Measurements from ENCODE around the gene TGDS.
A peak's percentile ranks its signal among the peaks of the same experiment; 100 is the strongest.

TGDS gene

GRCh38 chr13:94567581-94567980, 28.4 kb downstream of the TGDS start:
- Histone ChIP-seq H3K27me3 (ENCODE audit: insufficient read depth, low read length) (no peaks in the 10 kb centered on the region), H3K36me3 (ENCODE audit: insufficient read depth, low read depth, low read length) (peaks cover 27% of the 10 kb centered on the region), H3K4me1 (ENCODE audit: insufficient read depth, low read length) (no peaks in the 10 kb centered on the region), H3K9ac (ENCODE audit: low read depth, low read length) (no peak overlapping the region), H3K9me3 (ENCODE audit: insufficient read depth, low read depth, low read length) (no peaks in the 10 kb centered on the region), H3K27ac (ENCODE audit: low read length) (no peak overlapping the region), H3K4me3 (ENCODE audit: low read length) (no peak overlapping the region)

GRCh38 chr13:94561126-94561525, 34.8 kb downstream of the TGDS start:
- no peaks in the 10 kb centered on the region for H3K36me3 ChIP-seq (ENCODE audit: insufficient read depth, low read depth, low read length)
- H3K9me3 ChIP-seq (ENCODE audit: insufficient read depth, low read depth, low read length), result no peaks in the 10 kb centered on the region
- no peak overlapping the region for H3K27ac ChIP-seq (ENCODE audit: low read length)
- no peak overlapping the region for H3K9ac ChIP-seq (ENCODE audit: low read depth, low read length)
- H3K4me3 ChIP-seq (ENCODE audit: low read length), result no peak overlapping the region
- no peaks in the 10 kb centered on the region for H3K4me1 ChIP-seq (ENCODE audit: insufficient read depth, low read length)
- no peaks in the 10 kb centered on the region for H3K27me3 ChIP-seq (ENCODE audit: insufficient read depth, low read length)

GRCh38 chr13:94560116-94560515, 35.8 kb downstream of the TGDS start:
- no peaks in the 10 kb centered on the region for H3K36me3 ChIP-seq (ENCODE audit: insufficient read depth, low read depth, low read length)
- H3K27ac ChIP-seq (ENCODE audit: low read length), result no peak overlapping the region
- no peaks in the 10 kb centered on the region for H3K27me3 ChIP-seq (ENCODE audit: insufficient read depth, low read length)
- no peak overlapping the region for H3K4me3 ChIP-seq (ENCODE audit: low read length)
- no peaks in the 10 kb centered on the region for H3K4me1 ChIP-seq (ENCODE audit: insufficient read depth, low read length)
- no peaks in the 10 kb centered on the region for H3K9me3 ChIP-seq (ENCODE audit: insufficient read depth, low read depth, low read length)
- no peak overlapping the region for H3K9ac ChIP-seq (ENCODE audit: low read depth, low read length)

GRCh38 chr13:94559222-94559795, 36.6 kb downstream of the TGDS start:
- Histone ChIP-seq H3K27me3 (ENCODE audit: insufficient read depth, low read length) (no peaks in the 10 kb centered on the region), H3K9me3 (ENCODE audit: insufficient read depth, low read depth, low read length) (no peaks in the 10 kb centered on the region), H3K4me3 (ENCODE audit: low read length) (no peak overlapping the region), H3K27ac (ENCODE audit: low read length) (no peak overlapping the region), H3K36me3 (ENCODE audit: insufficient read depth, low read depth, low read length) (no peaks in the 10 kb centered on the region), H3K9ac (ENCODE audit: low read depth, low read length) (no peak overlapping the region), H3K4me1 (ENCODE audit: insufficient read depth, low read length) (no peaks in the 10 kb centered on the region)

GRCh38 chr13:94558716-94559115, 37.2 kb downstream of the TGDS start:
- Histone ChIP-seq H3K36me3 (ENCODE audit: insufficient read depth, low read depth, low read length) (no peaks in the 10 kb centered on the region), H3K4me1 (ENCODE audit: insufficient read depth, low read length) (no peaks in the 10 kb centered on the region), H3K9me3 (ENCODE audit: insufficient read depth, low read depth, low read length) (no peaks in the 10 kb centered on the region), H3K4me3 (ENCODE audit: low read length) (no peak overlapping the region), H3K27me3 (ENCODE audit: insufficient read depth, low read length) (no peaks in the 10 kb centered on the region), H3K9ac (ENCODE audit: low read depth, low read length) (no peak overlapping the region), H3K27ac (ENCODE audit: low read length) (no peak overlapping the region)

- H3K36me3 ChIP-seq (ENCODE audit: insufficient read depth, low read depth, low read length), result no peaks in the 10 kb centered on the region
- no peak overlapping the region for H3K27ac ChIP-seq (ENCODE audit: low read length)
- no peaks in the 10 kb centered on the region for H3K27me3 ChIP-seq (ENCODE audit: insufficient read depth, low read length)
- no peak overlapping the region for H3K9ac ChIP-seq (ENCODE audit: low read depth, low read length)
- no peaks in the 10 kb centered on the region for H3K9me3 ChIP-seq (ENCODE audit: insufficient read depth, low read depth, low read length)
- no peak overlapping the region for H3K4me3 ChIP-seq (ENCODE audit: low read length)
- no peaks in the 10 kb centered on the region for H3K4me1 ChIP-seq (ENCODE audit: insufficient read depth, low read length)
Observed at GRCh38 chr13:94557684-94558235, 38.2 kb downstream of the TGDS start.

GRCh38 chr13:94556621-94557020, 39.3 kb downstream of the TGDS start:
- Histone ChIP-seq H3K4me3 (ENCODE audit: low read length) (no peak overlapping the region), H3K27ac (ENCODE audit: low read length) (no peak overlapping the region), H3K36me3 (ENCODE audit: insufficient read depth, low read depth, low read length) (no peaks in the 10 kb centered on the region), H3K9ac (ENCODE audit: low read depth, low read length) (no peak overlapping the region), H3K9me3 (ENCODE audit: insufficient read depth, low read depth, low read length) (no peaks in the 10 kb centered on the region), H3K4me1 (ENCODE audit: insufficient read depth, low read length) (no peaks in the 10 kb centered on the region), H3K27me3 (ENCODE audit: insufficient read depth, low read length) (no peaks in the 10 kb centered on the region)

GRCh38 chr13:94556041-94556440, 39.9 kb downstream of the TGDS start:
- Histone ChIP-seq H3K27me3 (ENCODE audit: insufficient read depth, low read length) (no peaks in the 10 kb centered on the region), H3K4me3 (ENCODE audit: low read length) (no peak overlapping the region), H3K36me3 (ENCODE audit: insufficient read depth, low read depth, low read length) (no peaks in the 10 kb centered on the region), H3K9ac (ENCODE audit: low read depth, low read length) (no peak overlapping the region), H3K9me3 (ENCODE audit: insufficient read depth, low read depth, low read length) (no peaks in the 10 kb centered on the region), H3K4me1 (ENCODE audit: insufficient read depth, low read length) (no peaks in the 10 kb centered on the region), H3K27ac (ENCODE audit: low read length) (no peak overlapping the region)

GRCh38 chr13:94553766-94554165, 42.2 kb downstream of the TGDS start:
- no peak overlapping the region for H3K9ac ChIP-seq (ENCODE audit: low read depth, low read length)
- H3K9me3 ChIP-seq (ENCODE audit: insufficient read depth, low read depth, low read length), result no peaks in the 10 kb centered on the region
- no peaks in the 10 kb centered on the region; the same call in 1 of the 2 replicates for H3K27me3 ChIP-seq (ENCODE audit: insufficient read depth, low read length)
- no peak overlapping the region for H3K4me3 ChIP-seq (ENCODE audit: low read length)
- no peak overlapping the region for H3K27ac ChIP-seq (ENCODE audit: low read length)
- no peaks in the 10 kb centered on the region for H3K36me3 ChIP-seq (ENCODE audit: insufficient read depth, low read depth, low read length)
- H3K4me1 ChIP-seq (ENCODE audit: insufficient read depth, low read length), result no peaks in the 10 kb centered on the region; the same call in 1 of the 2 replicates

GRCh38 chr13:94552095-94552494, 43.9 kb downstream of the TGDS start:
- Histone ChIP-seq H3K27ac (ENCODE audit: low read length) (no peak overlapping the region), H3K9ac (ENCODE audit: low read depth, low read length) (no peak overlapping the region), H3K4me3 (ENCODE audit: low read length) (no peak overlapping the region)

GRCh38 chr13:94550062-94550738, 45.8 kb downstream of the TGDS start:
- no peaks in the 10 kb centered on the region for H3K36me3 ChIP-seq (ENCODE audit: insufficient read depth, low read depth, low read length)
- no peak overlapping the region for H3K27ac ChIP-seq (ENCODE audit: low read length)
- peaks cover 21% of the 10 kb centered on the region; the same call in 1 of the 2 replicates for H3K4me1 ChIP-seq (ENCODE audit: insufficient read depth, low read length)
- no peaks in the 10 kb centered on the region; the same call in 1 of the 2 replicates for H3K27me3 ChIP-seq (ENCODE audit: insufficient read depth, low read length)
- H3K4me3 ChIP-seq (ENCODE audit: low read length), result peak overlapping the region; percentile 79
- peak overlapping the region; percentile 77 for H3K9ac ChIP-seq (ENCODE audit: low read depth, low read length)
- H3K9me3 ChIP-seq (ENCODE audit: insufficient read depth, low read depth, low read length), result no peaks in the 10 kb centered on the region

More at GRCh38 chr13:94552095-94552494, 43.9 kb downstream of the TGDS start:
- H3K9me3 ChIP-seq (ENCODE audit: insufficient read depth, low read depth, low read length), result no peaks in the 10 kb centered on the region
- H3K36me3 ChIP-seq (ENCODE audit: insufficient read depth, low read depth, low read length), result no peaks in the 10 kb centered on the region
- H3K27me3 ChIP-seq (ENCODE audit: insufficient read depth, low read length), result no peaks in the 10 kb centered on the region; the same call in 1 of the 2 replicates
- peaks cover 6% of the 10 kb centered on the region; the same call in 1 of the 2 replicates for H3K4me1 ChIP-seq (ENCODE audit: insufficient read depth, low read length)
